ENCODE results near the gene FASTKD3.

The FASTKD3 gene

DNA sequence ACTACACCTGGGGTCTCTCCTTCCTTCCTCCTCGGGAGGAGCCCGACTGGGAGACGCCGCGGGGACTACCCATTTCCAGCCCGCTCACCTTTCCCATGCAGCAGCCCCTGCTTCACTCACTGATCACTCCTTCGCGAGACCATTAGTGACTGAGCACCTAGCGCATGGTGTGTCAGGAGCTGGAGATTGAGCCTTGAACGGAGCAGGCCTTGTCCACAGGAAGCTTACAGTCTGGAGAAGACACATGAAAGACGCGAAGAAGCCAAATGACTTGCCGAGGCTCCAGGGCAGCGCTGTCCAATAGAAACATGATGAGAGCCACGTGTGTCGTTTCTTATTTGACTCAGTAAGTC, 17.6 kb downstream of the FASTKD3 start:
- TF ChIP-seq SIN3A (IDR thresholded peaks at IDR 0.05; ENCODE audit: borderline replicate concordance, insufficient read depth, low read length) (no peak), TAF1 (IDR thresholded peaks at IDR 0.05; ENCODE audit: borderline replicate concordance, insufficient read depth, low read length) (no peak), POLR2AphosphoS5 (IDR thresholded peaks at IDR 0.05; ENCODE audit: low read depth, low read length) (no peak)

DNA sequence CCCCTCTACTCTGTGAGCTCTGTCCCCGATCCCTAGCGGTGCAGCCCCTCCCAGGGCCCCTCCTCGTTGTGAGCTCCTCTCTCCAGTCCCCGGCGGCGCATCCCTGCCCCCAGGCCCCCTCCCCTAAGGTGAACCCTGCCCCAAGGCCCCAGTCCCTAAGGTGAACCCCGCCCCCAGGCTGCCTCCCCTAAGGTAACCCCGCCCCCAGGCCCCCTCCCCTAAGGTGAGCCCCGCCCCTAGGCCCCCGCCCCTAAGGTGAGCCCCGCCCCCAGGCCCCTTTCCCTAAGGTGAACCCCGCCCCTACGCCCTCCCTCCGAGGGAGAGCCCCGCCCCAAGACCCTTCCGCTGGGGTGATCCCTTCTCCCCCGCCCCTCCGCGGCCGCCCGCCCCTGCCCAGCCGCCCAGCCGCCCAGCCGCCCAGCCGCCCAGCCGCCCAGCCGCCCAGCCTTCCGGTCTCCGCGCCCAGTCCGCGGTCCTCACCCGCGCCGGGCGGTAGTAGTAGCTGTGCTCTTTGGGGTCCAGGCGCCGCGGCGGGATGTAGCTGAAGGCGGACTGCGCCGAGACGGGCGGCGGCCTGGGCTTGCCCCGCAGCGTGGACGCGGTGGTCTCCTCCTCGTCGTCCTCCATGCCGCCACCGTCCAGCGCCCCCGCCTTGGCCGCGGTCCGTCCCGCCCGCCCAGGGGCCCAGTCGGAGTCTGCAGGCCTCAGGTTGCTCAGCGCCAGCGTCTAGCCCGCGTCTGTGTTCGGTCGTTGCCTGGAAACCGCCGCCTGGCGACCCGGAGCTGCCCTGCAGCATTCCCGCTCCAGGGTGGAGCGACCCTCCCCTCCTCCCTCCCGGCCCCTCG, 18.2 kb downstream of the FASTKD3 start, which contains the start of gene CFAP90:
Gene CFAP90, minus strand, starts transcription at position 739 of the 845 bp plus-strand sequence. Its CDS starts 112 bp downstream, at position 627.
- TF ChIP-seq TAF1 (IDR thresholded peaks at IDR 0.05; ENCODE audit: borderline replicate concordance, insufficient read depth, low read length) (no peak), POLR2AphosphoS5 (IDR thresholded peaks at IDR 0.05; ENCODE audit: low read depth, low read length) (no peak), FOXP2 (optimal IDR thresholded peaks at IDR 0.05; ENCODE audit: borderline replicate concordance, extremely low read depth, extremely low read length, insufficient read depth) (peak; percentile 18), SIN3A (IDR thresholded peaks at IDR 0.05; ENCODE audit: borderline replicate concordance, insufficient read depth, low read length) (no peak)
- TF ChIP-seq, protein P1, sequence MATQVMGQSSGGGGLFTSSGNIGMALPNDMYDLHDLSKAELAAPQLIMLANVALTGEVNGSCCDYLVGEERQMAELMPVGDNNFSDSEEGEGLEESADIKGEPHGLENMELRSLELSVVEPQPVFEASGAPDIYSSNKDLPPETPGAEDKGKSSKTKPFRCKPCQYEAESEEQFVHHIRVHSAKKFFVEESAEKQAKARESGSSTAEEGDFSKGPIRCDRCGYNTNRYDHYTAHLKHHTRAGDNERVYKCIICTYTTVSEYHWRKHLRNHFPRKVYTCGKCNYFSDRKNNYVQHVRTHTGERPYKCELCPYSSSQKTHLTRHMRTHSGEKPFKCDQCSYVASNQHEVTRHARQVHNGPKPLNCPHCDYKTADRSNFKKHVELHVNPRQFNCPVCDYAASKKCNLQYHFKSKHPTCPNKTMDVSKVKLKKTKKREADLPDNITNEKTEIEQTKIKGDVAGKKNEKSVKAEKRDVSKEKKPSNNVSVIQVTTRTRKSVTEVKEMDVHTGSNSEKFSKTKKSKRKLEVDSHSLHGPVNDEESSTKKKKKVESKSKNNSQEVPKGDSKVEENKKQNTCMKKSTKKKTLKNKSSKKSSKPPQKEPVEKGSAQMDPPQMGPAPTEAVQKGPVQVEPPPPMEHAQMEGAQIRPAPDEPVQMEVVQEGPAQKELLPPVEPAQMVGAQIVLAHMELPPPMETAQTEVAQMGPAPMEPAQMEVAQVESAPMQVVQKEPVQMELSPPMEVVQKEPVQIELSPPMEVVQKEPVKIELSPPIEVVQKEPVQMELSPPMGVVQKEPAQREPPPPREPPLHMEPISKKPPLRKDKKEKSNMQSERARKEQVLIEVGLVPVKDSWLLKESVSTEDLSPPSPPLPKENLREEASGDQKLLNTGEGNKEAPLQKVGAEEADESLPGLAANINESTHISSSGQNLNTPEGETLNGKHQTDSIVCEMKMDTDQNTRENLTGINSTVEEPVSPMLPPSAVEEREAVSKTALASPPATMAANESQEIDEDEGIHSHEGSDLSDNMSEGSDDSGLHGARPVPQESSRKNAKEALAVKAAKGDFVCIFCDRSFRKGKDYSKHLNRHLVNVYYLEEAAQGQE (IDR thresholded peaks at IDR 0.05; ENCODE audit: insufficient read depth in 1 of 2, low read depth in 2 of 2, low read length in 2 of 2): no peak

DNA sequence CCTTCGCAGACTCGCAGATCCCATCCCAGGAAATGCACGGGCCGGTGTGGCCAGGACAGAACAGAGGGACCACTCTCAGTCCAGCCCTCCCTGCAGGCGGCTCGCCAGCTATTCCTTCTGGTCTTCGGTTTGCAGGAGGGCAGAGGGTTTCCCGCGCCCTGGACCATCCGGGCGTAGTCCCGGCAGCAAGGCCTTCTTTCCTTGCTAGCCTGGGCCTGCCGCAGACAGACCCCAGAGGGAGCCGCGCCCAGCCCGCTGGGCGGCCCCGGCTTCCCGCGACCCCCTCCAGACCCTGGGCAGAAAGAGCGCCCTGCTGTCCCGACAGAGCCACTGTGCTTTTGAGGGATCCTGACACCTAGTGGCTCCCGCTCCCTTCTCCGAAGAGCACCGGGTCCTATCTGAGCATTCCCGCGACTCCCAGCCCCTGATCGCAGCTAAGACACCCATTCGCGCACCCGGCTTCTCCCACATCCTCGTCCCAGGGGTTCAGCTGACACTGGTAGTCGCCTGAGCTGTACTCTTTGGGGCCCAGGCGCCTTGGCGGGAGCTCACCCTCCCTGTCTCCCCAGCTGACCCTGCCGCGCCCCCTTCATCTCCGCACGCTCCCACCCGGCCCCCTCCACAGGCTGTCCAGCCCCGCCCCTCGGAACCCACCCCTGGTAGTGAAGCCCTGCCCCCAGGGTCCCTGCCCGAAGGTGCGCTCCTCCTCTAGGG, 19.0 kb downstream of the FASTKD3 start:
- TF ChIP-seq POLR2AphosphoS5 (IDR thresholded peaks at IDR 0.05; ENCODE audit: low read depth, low read length): no peak
- TF ChIP-seq, protein P1 (IDR thresholded peaks at IDR 0.05; ENCODE audit: insufficient read depth in 1 of 2, low read depth in 2 of 2, low read length in 2 of 2): no peak
- TF ChIP-seq TAF1 (IDR thresholded peaks at IDR 0.05; ENCODE audit: borderline replicate concordance, insufficient read depth, low read length): no peak
- no peak for TF ChIP-seq FOXP2 (optimal IDR thresholded peaks at IDR 0.05; ENCODE audit: borderline replicate concordance, extremely low read depth, extremely low read length, insufficient read depth)
- no peak for TF ChIP-seq SIN3A (IDR thresholded peaks at IDR 0.05; ENCODE audit: borderline replicate concordance, insufficient read depth, low read length)

DNA sequence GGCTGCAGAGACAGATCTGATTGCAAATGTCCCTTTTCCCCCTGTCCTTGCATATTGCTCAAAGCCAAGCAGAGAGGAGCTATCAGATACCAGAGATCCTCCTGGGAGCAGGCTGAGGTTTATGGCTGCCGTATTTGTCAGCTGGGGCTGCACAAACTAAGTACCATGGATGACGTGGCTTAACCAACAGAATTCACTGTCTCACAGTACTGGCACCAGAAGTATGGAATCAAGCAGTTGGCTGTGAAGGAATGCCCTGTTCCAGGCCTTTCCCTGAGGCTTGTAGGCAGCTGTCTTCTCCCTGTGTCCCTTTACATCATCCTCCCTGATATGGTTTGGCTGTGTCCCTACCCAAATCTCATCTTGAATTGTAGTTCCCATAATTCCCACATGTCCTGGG, 20.5 kb downstream of the FASTKD3 start:
- TF ChIP-seq TAF1 (IDR thresholded peaks at IDR 0.05; ENCODE audit: borderline replicate concordance, insufficient read depth, low read length): no peak

DNA sequence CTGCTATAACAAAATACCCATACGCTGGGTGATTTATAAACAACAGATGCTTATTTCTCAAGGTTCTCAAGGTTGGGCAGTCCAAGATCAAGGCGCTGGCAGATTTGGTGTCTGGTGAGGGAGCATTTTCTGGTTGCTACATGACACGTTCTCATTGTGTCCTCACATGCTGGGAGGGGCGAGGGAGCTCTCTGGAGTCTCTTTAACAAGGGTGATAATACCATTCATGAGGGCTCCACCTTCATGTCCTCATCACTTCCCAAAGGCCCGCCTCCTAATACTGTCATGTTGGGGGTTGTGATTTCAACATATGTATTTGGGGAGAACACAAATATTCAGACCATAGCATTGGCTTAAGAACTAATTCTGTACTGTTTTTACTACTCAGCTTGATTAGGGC, 22.5 kb downstream of the FASTKD3 start:
- TF ChIP-seq POLR2AphosphoS5 (IDR thresholded peaks at IDR 0.05; ENCODE audit: low read depth, low read length) (no peak), TAF1 (IDR thresholded peaks at IDR 0.05; ENCODE audit: borderline replicate concordance, insufficient read depth, low read length) (no peak), SIN3A (IDR thresholded peaks at IDR 0.05; ENCODE audit: borderline replicate concordance, insufficient read depth, low read length) (no peak)

DNA sequence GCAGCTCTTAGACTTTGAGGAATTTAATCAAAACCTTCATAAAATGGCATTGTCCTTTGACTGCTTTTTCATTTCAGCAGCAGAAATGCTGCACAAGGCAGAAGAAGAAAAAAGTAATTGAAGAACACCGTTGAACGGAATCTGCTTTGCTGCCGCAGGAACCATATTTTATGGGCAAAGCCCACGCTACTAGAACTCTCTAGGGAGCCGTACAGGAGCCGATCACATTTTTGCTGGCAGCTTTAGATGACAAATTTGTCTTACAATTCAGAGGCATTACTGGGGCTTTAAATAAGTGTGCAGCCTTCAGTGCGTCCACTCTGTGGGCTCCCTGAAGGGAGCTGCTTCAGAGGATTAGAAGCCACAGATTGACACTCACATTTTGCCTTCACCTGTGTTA, 23.3 kb downstream of the FASTKD3 start:
- TF ChIP-seq FOXP2 (optimal IDR thresholded peaks at IDR 0.05; ENCODE audit: borderline replicate concordance, extremely low read depth, extremely low read length, insufficient read depth): no peak
- TF ChIP-seq, protein P1 (IDR thresholded peaks at IDR 0.05; ENCODE audit: insufficient read depth in 1 of 2, low read depth in 2 of 2, low read length in 2 of 2): no peak
- TF ChIP-seq POLR2AphosphoS5 (IDR thresholded peaks at IDR 0.05; ENCODE audit: low read depth, low read length): no peak
- no peak for TF ChIP-seq TAF1 (IDR thresholded peaks at IDR 0.05; ENCODE audit: borderline replicate concordance, insufficient read depth, low read length)
- no peak for TF ChIP-seq SIN3A (IDR thresholded peaks at IDR 0.05; ENCODE audit: borderline replicate concordance, insufficient read depth, low read length)
